Stimulated activated naive CD8-positive, alpha-beta T cell treated with anti-CD3 and anti-CD28 coated beads, Interleukin-15, amount 100 ng/mL, for 72 hours (primary cell): ENCODE results near the gene LGALS7.
"Not testable (repeated sequence)": the region's sequence is repeated elsewhere in the genome, so short reads cannot be mapped to it uniquely, and the experiment has no call there.

Experiments used
- ATAC-seq: fragments of 150-1000 bp; cut with Tn5 transposase; 2 replicates; pipeline ENCODE4 v1.10.0; 2021; ENCODE audit warnings: mild to moderate bottlenecking, moderate library complexity
- DNase-seq, 2 donors: peaks; one replicate each; pipeline ENCODE4 v3.0.0; 2021 to 2022
- H3K27ac Mint-ChIP-seq, 2 donors: one replicate each; pipeline ENCODE4 v1.8.0; 2022; ENCODE audit warnings: mild to moderate bottlenecking in 2 of 2, mixed read lengths in 2 of 2, moderate library complexity in 2 of 2
- H3K27me3 Mint-ChIP-seq: one replicate; pipeline ENCODE4 v1.8.0; 2022; ENCODE audit warnings: mixed read lengths
- H3K4me1 Mint-ChIP-seq: one replicate; pipeline ENCODE4 v1.8.0; 2022; ENCODE audit warnings: mild to moderate bottlenecking, mixed read lengths
- H3K4me3 Mint-ChIP-seq, 2 donors: one replicate each; pipeline ENCODE4 v1.8.0; 2022; ENCODE audit warnings: mild to moderate bottlenecking in 2 of 2, mixed read lengths in 2 of 2, moderate library complexity in 1 of 2
- H3K9me3 Mint-ChIP-seq, 2 donors: one replicate each; pipeline ENCODE4 v1.8.0; 2022; ENCODE audit warnings: mixed read lengths in 2 of 2

Gene LGALS7

DNA sequence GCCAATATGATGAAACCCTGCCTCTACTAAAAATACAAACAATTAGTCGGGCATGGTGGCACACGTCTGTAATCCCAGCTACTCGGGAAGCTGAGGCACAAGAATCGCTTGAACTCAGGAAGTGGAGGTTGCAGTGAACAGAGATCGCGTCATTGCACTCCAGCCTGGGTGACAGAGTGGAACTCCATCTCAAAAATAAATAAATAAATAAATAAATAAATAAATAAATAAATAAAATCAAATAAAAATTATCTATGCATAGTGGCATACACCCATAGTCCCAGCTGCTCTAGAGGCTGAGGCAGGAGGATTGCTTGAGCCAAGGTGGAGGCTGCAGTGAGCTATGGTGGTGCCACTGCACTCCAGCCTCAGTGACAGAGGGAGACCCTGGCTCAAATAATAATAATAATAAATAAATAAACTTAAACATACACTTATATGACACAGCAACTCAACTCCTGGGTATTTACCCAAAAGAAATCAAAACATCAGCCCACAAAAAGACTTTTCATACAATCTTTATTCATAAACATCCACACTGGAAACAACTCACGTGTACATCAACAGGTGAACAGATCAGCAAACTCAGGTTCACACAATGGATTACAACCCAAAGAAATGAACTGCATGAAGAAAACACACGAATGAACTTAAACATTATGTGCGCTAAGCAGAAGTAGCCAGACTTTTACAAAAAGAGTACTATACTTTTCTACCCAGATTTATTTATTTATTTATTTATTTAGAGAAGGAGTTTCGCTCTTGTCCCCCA is 6.9 kb downstream of the LGALS7 start:
- ATAC-seq (no peak), DNase-seq (no peak)
- Mint-ChIP-seq H3K4me3 (no peak overlapping the region), H3K27me3 (no peaks in the 10 kb centered on the region), H3K4me1 (peaks cover 9% of the 10 kb centered on the region), H3K9me3 (no peaks in the 10 kb centered on the region), H3K27ac (no peak overlapping the region)

- DNase-seq (no peak), ATAC-seq (no peak)
- H3K4me3 Mint-ChIP-seq, result no peak overlapping the region
- no peaks in the 10 kb centered on the region for H3K9me3 Mint-ChIP-seq
- no peak overlapping the region for H3K27ac Mint-ChIP-seq
- no peaks in the 10 kb centered on the region for H3K27me3 Mint-ChIP-seq
- peaks cover 9% of the 10 kb centered on the region for H3K4me1 Mint-ChIP-seq
Observed at GRCh38 chr19:38765214-38765613, 8.1 kb downstream of the LGALS7 start.

DNA sequence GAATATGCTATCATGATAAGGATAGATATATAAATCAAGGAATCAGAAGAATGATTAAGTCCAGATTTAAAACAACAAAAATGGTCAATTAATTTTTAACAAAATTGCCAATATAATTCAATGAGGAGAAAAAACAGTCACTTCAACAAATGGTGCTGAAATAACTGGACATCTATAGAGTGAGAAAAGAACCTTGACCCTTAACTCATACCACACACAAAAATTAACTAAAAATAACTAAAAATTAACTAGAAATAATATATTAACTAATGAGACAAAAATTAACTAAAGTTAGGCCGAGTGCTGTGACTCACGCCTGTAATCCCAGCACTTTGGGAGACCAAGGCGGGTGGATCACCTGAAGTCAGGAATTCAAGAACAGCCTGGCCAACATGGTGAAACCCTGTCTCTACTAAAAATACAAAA is 9.5 kb downstream of the LGALS7 start:
- DNase-seq (no peak), ATAC-seq (no peak)
- H3K4me1 Mint-ChIP-seq, result no peaks in the 10 kb centered on the region
- H3K27me3 Mint-ChIP-seq, result no peaks in the 10 kb centered on the region
- no peak overlapping the region for H3K4me3 Mint-ChIP-seq
- no peak overlapping the region for H3K27ac Mint-ChIP-seq
- H3K9me3 Mint-ChIP-seq, result no peaks in the 10 kb centered on the region

DNA sequence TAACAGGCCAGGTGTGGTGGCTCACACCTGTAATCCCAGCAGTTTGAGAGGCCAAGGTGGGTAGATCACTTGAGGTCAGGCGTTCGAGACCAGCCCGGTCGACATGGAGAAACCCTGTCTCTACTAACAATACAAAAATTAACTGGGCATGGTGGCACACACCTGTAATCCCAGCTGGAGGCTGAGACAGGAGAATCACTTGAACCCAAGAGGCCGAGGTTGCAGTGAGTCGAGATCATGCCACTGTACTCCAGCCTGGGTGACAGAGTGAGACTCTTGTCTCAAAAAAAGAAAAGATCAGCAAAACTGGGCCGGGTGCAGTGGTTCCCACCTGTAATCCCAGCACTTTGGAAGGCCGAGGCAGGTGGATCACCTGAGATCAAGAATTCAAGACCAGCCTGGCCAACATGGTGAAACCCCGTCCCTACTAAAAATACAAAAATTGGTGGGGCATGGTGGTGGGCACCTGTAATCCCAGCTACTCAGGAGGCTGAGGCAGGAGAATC is 11.4 kb downstream of the LGALS7 start:
- H3K4me1 Mint-ChIP-seq, H3K4me3 Mint-ChIP-seq, ATAC-seq, H3K27ac Mint-ChIP-seq, H3K27me3 Mint-ChIP-seq, DNase-seq, H3K9me3 Mint-ChIP-seq: not testable (repeated sequence)

- not testable (repeated sequence) for H3K27me3 Mint-ChIP-seq, H3K4me3 Mint-ChIP-seq, ATAC-seq, H3K9me3 Mint-ChIP-seq, H3K27ac Mint-ChIP-seq, DNase-seq, H3K4me1 Mint-ChIP-seq
Observed at GRCh38 chr19:38760805-38761517, 12.4 kb downstream of the LGALS7 start.

DNA sequence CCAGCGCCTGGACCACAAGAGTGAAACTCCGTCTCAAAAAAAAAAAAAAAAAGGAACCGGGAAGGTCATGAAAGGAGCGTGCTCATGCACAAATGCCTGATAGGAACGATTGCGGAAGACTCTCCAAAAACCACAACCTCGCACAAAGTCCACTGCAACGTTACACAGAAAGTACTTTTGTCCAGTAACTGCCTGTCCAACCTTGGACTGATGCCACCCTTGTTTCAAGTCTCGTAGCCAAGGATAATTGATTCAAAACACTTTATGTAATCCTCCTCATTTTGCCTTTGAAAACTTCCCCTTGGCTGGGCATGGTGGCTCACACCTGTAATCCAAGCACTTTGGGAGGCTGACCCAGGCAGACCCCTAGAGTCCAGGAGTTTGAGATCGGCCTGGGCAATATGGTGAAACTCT is 13.7 kb downstream of the LGALS7 start:
- H3K4me3 Mint-ChIP-seq, result no peak overlapping the region
- H3K9me3 Mint-ChIP-seq, result no peaks in the 10 kb centered on the region
- ATAC-seq (no peak), DNase-seq (no peak)
- peak overlapping the region in 1 of 2 donors; percentile 6 for H3K27ac Mint-ChIP-seq
- no peaks in the 10 kb centered on the region for H3K27me3 Mint-ChIP-seq
- no peaks in the 10 kb centered on the region for H3K4me1 Mint-ChIP-seq

GRCh38 chr19:38754196-38754595 is 19.1 kb downstream of the LGALS7 start:
- not testable (repeated sequence) for H3K4me1 Mint-ChIP-seq

GRCh38 chr19:38753783-38754182 is 19.5 kb downstream of the LGALS7 start:
- H3K9me3 Mint-ChIP-seq, DNase-seq, H3K27ac Mint-ChIP-seq, H3K4me3 Mint-ChIP-seq, H3K4me1 Mint-ChIP-seq, ATAC-seq: not testable (repeated sequence)
- H3K27me3 Mint-ChIP-seq, result peaks cover 12% of the 10 kb centered on the region

More at GRCh38 chr19:38754196-38754595, 19.1 kb downstream of the LGALS7 start:
- H3K27ac Mint-ChIP-seq, ATAC-seq, H3K4me3 Mint-ChIP-seq, DNase-seq, H3K9me3 Mint-ChIP-seq: not testable (repeated sequence)
- peaks cover 12% of the 10 kb centered on the region for H3K27me3 Mint-ChIP-seq

DNA sequence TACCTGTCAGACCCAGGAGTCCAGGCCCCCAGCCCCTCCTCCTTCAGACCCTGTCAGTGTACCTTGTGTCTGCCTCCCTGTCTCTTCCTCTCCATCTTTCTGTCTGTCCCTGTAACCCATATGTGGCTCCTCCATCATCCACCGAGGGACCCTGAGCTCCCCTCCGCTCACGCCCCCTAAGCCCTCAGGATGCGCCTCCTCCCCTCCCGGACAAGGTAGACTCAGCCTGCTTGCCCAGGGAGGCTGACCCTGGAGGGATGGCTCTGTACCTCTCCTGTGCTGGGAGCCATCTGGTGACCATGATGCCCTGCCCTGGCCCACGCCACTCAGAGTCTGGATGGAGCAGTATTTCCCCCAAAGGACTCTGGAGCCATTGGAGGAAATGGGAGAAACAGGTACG is 28.0 kb downstream of the LGALS7 start:
- no peak for DNase-seq
- no peak overlapping the region for H3K27ac Mint-ChIP-seq
- no peak for ATAC-seq
- H3K9me3 Mint-ChIP-seq, result no peaks in the 10 kb centered on the region
- H3K4me1 Mint-ChIP-seq, result no peaks in the 10 kb centered on the region
- H3K27me3 Mint-ChIP-seq, result peaks cover 3% of the 10 kb centered on the region
- no peak overlapping the region for H3K4me3 Mint-ChIP-seq

DNA sequence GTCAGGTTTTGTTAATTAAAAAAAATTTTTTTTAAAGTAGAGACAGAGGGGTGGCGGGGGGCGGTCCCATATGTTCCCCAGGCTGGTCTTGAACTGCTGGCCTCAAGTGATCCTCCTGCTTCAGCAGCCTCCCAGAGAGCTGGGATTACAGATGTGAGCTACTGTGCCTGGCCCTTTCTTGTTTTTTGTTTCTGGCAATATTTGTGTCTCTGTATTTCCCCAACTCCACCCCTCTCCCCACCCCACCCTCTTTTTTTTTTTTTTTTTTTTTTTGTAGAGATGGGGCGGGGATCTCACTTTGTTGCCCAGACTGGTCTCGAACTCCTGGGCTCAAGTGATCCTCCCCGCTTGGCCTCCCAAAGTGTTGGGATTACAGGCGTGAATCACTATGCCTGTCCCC is 28.4 kb downstream of the LGALS7 start:
- Mint-ChIP-seq H3K27me3 (no peaks in the 10 kb centered on the region), H3K4me3 (no peak overlapping the region), H3K27ac (no peak overlapping the region), H3K9me3 (no peaks in the 10 kb centered on the region), H3K4me1 (peaks cover 3% of the 10 kb centered on the region)
- DNase-seq (no peak), ATAC-seq (no peak)

- Mint-ChIP-seq H3K4me3 (no peak within 1 kb of the TSS), H3K27me3 (no peaks in the 10 kb centered on the region), H3K9me3 (no peaks in the 10 kb centered on the region), H3K27ac (peak within 1 kb of the TSS in 1 of 2 donors; percentile 95), H3K4me1 (peaks cover 9% of the 10 kb centered on the region)
- ATAC-seq, result no peak
- no peak for DNase-seq
Observed at GRCh38 chr19:38744298-38744681, 29.0 kb downstream of the LGALS7 start, which contains the start of gene CAPN12. Gene CAPN12 (minus strand): TSS chr19:38744474. CDS start chr19:38744165, 309 bp downstream.

DNA sequence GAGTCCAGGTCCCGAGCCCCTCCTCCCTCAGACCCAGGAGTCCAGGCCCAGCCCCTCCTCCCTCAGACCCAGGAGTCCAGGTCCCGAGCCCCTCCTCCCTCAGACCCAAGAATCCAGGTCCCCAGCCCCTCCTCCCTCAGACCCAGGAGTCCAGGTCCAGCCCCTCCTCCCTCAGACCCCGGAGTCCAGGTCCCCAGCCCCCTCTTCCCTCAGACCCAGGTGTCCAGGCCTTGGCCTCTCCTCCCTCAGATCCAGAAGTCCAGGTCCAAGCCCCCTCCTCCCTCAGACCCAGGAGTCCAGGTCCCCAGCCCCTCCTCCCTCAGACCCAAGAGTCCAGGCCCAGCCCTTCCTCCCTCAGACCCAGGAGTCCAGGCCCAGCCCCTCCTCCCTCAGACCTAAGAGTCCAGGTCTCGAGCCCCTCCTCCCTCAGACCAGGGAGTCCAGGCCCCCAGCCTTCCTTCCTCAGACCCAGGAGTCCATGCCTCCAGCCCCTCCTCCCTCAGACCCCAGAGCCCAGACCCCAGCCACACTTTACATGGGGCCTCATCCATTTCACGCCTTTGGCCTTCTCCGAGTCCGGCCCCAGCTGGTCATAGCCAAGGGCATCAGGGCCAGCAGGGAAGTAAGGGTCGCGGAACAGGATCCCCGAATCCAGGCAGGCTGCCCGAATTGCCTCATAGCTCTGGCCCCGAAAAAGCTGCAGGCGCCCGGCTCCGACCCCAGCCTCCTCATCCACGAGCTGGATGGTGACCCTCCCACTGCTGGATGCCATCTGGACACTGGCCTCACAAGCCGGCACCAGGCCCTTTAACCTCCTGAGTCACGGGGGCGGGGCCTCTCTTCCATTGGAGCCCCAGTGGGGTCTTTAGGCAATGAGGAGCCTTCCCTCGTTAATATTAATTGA is 29.7 kb downstream of the LGALS7 start:
- peaks cover 14% of the 10 kb centered on the region for H3K4me1 Mint-ChIP-seq
- DNase-seq (no peak), ATAC-seq (no peak)
- no peaks in the 10 kb centered on the region for H3K27me3 Mint-ChIP-seq
- H3K9me3 Mint-ChIP-seq, result no peaks in the 10 kb centered on the region
- no peak overlapping the region for H3K4me3 Mint-ChIP-seq
- peak overlapping the region in 1 of 2 donors; percentile 95 for H3K27ac Mint-ChIP-seq

GRCh38 chr19:38742906-38743305 is 30.4 kb downstream of the LGALS7 start:
- Mint-ChIP-seq H3K4me3 (no peak overlapping the region), H3K27me3 (peaks cover 2% of the 10 kb centered on the region), H3K27ac (no peak overlapping the region), H3K4me1 (peaks cover 16% of the 10 kb centered on the region), H3K9me3 (no peaks in the 10 kb centered on the region)
- ATAC-seq, result no peak
- no peak for DNase-seq

DNA sequence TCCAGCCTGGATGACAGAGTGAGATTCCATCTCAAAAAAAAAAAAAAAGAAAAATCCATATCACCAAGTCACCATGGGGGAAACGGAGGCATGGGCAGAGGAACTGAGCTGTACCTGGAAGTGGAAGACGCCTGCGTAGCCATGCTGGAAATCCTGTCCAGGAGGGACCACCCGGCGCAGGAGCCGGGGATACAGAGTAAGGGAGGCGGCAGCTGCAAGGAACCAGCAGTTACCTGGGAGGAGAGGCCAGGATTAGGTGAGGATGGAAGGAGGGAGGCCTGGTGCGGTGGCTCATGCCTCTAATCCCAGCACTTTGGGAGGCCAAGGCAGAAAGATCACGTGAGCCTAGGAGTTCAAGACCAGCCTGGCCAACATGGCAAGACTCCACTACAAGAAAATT is 31.0 kb downstream of the LGALS7 start:
- ATAC-seq, result no peak
- Mint-ChIP-seq H3K27me3 (peaks cover 8% of the 10 kb centered on the region), H3K4me1 (peaks cover 21% of the 10 kb centered on the region), H3K27ac (no peak overlapping the region), H3K9me3 (no peaks in the 10 kb centered on the region), H3K4me3 (no peak overlapping the region)
- DNase-seq, result no peak

- no peaks in the 10 kb centered on the region for H3K9me3 Mint-ChIP-seq
- no peak for ATAC-seq
- H3K27ac Mint-ChIP-seq, result no peak overlapping the region
Observed at GRCh38 chr19:38741670-38742069, 31.6 kb downstream of the LGALS7 start.

More at GRCh38 chr19:38741670-38742069, 31.6 kb downstream of the LGALS7 start:
- Mint-ChIP-seq H3K4me1 (peaks cover 23% of the 10 kb centered on the region), H3K27me3 (peaks cover 9% of the 10 kb centered on the region), H3K4me3 (no peak overlapping the region)
- no peak for DNase-seq
